NCI-H2196 (cell line): ENCODE measurements around the gene PABPN1L.

ENCODE experiments used
- DNase-seq: peaks from one replicate; lab custom pipeline; 2025; ENCODE audit not compliant: unreplicated experiment; lab: John Stamatoyannopoulos, UW

Gene PABPN1L

GRCh38 chr16:88870608-88871348, 4.3 kb upstream of the PABPN1L start:
- no peak for DNase-seq

- DNase-seq = no peak
These were observed 3.2 kb upstream of the PABPN1L start for GRCh38 chr16:88869673-88869980.

GRCh38 chr16:88868974-88869672, 2.7 kb upstream of the PABPN1L start:
- DNase-seq = no peak

- DNase-seq = no peak
These were observed 1.3 kb upstream of the PABPN1L start for GRCh38 chr16:88867581-88868246.

DNA sequence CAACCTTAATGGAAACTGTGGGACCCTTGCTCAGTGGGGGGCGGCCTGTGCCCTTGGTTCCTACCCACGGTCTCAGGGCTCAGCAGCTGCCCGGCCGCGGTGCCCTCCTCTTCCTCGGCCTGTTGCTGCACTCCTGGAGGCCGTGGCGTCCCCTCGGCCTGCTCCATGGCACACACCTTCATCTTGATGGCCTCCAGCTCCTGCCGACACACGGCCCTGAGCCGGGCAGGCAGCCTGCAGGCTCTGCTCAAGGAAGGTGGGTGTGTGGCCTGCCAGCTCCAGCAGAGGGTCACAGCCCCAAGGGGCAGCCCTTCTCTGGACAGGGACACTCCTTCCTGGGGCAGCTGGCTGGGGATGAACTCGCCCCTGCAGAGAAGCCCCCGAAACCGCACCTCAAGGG, 718 bp downstream of the PABPN1L start:
- DNase-seq = no peak

GRCh38 chr16:88865310-88865709, 1.1 kb downstream of the PABPN1L start:
- DNase-seq = no peak

DNA sequence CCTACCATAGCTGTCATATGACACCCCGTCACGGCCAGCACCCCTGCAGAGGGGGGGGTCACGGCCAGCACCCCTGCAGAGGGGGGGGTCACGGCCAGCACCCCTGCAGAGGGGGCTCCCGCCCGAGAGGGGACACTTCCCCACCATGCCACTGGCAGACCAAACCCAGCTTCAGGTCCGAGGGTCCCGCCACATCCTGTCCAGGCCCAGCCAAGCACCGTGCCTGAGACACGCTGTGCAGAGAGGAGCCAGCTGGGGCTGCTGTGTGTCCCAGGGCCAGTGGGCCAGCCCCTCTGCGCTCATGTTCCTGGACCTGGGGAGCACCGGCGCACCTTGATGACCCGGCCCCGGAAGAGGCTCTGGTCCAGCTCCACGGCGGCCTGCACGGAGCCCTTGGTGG, 1.9 kb downstream of the PABPN1L start:
- DNase-seq = no peak

DNA sequence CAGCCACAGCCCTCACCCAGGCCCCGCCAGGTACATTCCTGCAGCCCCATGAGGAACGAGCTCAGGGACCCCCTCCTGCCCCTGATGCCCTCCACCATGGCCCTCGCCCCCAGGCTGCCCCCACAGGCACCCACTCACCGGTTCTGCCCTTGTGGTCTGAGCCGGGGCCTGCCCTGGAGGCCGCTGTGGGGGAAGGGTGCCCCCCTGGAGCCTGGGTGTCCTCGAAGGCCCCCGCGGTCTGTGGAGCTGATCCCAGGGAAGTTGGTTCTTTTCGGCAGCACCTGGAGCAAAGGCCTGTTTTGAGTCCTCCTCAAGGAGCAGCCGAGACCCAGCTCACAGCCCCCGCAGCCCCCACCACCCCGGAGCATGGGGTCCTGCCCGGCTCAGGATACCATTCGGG, 2.4 kb downstream of the PABPN1L start:
- DNase-seq = no peak

DNA sequence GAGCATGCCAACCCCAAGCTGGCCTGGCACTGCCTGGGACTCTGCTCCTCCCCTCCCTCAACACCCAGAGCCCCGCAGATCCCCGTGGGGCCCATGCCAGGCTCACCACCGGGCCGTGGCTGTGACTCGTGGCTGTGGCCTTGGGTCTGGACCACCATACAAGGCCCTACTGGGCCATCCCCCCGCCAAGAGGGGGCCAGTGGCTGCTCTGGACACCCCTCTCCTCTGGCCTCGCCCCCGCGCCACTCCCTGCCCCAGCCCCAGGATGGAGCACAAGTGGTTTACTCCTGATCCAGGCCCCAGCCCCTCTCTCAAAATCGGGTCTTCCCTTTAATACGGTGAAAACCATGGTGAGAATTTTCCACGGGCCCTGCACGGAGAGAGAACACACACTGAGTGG, 3.0 kb downstream of the PABPN1L start:
- no peak for DNase-seq

DNA sequence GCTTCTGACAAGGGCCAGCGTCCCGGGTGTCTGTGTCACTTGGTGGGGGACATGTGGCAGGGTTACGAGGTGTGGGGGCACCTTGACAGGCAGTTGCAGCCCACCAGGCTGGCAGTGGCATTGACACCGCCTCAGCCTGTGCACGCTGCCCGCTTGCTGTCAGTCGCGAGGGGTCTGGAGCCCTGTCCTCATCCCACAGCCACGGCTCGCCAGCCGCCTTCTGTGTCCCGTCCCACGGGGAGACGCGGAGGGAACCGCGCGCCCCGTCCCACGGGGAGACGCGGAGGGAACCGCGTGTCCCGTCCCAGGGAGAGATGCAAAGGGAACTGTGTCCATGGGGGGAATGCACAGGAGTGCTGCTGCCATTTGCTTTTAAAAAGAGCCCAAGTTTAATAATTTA, 3.5 kb downstream of the PABPN1L start:
- no peak for DNase-seq

DNA sequence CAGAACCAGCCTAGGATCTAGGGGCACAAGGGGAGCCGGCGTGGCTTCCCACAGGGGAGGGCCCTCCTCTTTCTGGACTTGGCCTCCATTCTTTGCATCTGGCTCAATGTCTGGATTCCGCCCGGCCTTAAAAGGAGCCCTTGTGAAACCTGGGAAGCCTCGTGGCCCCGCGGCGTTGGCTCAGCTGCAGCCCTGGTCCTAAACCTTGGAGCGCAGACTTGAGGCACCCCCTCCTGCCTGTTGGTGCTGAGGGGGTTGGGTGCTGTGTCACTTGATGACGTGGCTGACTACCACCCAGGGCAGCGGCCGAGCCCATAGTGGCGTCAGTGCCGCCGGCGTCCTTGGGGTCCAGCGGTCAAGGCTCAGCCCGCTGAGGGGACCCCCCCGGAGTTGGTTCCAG, 5.1 kb downstream of the PABPN1L start:
- no peak for DNase-seq

- DNase-seq = no peak
These were observed 6.9 kb downstream of the PABPN1L start for GRCh38 chr16:88859381-88860091.

DNA sequence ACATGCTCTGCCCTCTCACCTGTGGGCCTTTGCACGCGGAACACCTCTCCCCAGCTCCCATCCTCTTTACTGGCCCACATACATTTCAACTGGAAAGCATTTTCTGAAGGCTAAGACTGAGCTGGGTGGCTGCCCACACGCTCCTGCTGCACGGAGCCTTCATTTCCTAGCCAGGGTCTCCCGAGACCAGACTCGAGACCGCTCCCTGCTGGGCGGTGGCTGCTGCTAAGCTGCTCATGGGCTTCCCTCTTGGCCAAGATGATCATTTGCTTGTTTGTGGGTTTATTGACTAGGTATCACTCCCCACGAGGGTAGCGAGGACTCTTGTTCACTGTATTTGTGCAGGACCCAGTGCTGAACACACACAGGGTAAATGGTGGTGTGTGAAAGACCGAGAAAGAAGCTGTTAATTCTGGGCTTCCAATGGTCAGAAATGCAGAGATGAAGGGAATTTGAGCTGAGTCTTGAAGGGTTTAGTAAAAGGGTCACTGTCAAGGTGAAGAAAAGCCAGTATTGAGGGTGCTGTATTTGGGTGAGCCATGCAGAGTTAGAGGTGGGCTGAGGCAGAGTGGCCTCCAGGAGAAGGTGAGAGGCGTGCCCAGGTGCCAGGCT, 8.6 kb downstream of the PABPN1L start:
- DNase-seq = peak; percentile 25

- peak; percentile 92 for DNase-seq
These were observed 9.4 kb downstream of the PABPN1L start, which contains the start of the genes GALNS and TRAPPC2L for GRCh38 chr16:88856828-88857727. TSS of gene GALNS (minus strand) at chr16:88856947. CDS start at chr16:88856877, 70 bp downstream. TSS of gene TRAPPC2L (plus strand) at chr16:88857127. CDS start at chr16:88857151, 24 bp downstream.

DNA sequence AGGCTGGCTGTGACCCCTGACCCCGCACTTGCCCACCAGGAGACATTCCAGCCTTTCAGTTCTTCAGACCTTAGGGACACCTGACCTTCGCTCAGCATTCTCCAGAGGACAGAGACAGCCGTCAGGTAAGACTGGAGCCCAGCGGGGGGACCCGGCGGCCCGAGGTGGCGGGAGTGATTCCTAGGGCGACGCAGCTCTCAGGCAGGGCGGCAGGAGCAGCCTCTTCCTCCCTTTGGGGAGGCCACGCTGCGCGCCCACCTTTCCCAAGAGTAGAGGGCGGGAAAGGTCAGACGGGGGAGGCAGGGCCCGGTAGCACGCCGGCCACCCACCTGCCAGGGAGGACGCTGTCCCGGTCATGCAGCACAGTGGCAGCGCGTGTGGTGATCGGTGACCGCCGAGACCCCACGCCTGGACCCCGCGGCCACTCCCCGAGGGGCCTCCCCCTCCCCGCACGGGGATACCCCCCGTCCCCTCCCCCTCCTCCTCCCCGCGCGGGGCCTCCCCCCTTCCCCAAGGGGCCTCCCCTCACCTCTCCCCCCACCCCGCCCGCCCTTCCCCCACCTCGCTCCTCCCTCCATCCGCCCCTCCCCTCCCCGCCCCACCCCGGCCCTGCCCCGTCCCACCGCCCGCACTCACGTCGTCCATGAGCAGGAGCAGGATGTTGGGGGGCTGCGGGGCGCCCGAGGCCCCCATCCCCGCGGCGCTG, 10.2 kb downstream of the PABPN1L start:
- DNase-seq = no peak

GRCh38 chr16:88855736-88856121, 10.7 kb downstream of the PABPN1L start:
- no peak for DNase-seq

DNA sequence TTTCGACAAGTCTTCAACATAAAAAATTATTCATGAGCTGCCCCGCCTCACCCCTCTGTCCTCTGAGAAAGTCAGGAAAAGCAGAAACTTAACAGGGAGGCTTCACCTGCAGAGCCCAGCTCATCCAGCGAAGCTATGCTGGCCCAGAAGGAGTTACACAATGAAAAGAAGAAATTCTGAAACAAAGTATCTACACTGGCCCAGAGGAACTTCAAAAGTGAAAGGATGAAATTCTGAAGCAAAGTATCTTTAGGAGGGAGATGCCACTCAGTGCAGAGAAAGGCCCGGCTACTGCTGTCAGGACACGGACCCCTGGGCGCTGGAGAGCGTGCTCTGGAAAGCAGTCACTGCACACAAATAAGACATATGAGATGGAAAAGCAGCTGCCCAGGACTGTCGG, 11.3 kb downstream of the PABPN1L start:
- DNase-seq = no peak

GRCh38 chr16:88854306-88855111, 12.0 kb downstream of the PABPN1L start:
- DNase-seq = no peak
